GM18909 (cell line): ENCODE data around the gene PHF2.

ENCODE experiments used
- ATAC-seq: cut with Tn5 transposase; IDR thresholded peaks from one replicate; pipeline ENCODE4 v1.9.1; 2021; ENCODE audit warnings: mild to moderate bottlenecking; ENCODE audit not compliant: unreplicated experiment, poor library complexity

The PHF2 gene

GRCh38 chr9:93686127-93686879 is 109.9 kb downstream of the PHF2 start:
- ATAC-seq: no peak

DNA sequence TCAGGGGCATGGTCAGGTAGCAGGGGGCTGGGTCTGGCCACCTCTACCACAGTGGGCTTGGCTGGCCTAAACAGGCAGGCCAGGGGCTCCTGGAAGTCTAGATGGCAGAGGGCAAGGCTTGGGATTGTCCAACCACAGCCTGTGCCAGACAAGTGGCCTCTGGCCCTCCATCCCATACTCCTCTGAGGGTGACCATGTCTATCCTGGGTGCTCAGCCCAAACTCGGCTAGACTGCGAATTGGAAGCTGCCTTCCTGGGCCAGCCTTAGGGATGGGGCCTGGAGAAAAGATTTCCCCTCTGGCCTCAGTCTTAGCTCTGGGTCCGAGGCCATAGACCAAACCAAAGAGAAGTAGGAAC is 110.5 kb downstream of the PHF2 start:
- ATAC-seq: no peak

DNA sequence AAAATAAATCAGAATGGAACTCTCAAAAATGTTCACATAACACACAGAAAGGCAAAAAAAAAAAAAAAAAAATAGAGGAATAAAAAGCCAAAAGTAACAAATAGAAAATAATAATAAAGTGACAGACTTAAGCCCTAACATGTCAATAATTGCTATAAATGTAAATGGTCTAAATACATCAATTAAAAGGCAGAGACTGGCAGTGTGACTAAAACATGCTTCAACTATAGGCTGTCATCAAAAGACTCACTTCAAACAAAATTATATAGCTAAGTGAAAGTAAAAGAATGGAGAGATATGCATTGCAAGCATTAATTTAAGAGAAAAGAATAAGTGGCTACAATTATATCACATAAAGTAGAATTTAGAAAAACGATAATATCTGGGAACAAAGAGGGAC is 114.2 kb downstream of the PHF2 start:
- ATAC-seq: no peak

DNA sequence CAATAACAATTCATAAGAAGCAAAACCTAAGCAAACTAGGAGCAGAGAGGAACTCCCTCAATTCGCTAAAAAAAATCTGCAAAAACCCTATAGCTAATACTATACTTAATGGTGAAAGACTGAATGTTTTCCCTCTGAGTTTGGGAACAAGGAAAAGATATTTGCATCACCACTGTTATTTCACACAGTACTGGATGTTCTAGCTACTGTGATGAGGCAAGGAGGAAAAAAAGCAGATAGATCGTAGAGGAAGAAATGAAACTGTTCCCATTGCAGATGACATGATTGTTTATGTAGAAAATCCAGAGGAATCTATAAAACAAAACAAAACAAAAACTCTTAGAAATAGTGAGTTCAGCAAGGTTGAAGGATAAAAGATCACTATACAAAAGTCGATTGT is 116.7 kb downstream of the PHF2 start:
- no peak for ATAC-seq

DNA sequence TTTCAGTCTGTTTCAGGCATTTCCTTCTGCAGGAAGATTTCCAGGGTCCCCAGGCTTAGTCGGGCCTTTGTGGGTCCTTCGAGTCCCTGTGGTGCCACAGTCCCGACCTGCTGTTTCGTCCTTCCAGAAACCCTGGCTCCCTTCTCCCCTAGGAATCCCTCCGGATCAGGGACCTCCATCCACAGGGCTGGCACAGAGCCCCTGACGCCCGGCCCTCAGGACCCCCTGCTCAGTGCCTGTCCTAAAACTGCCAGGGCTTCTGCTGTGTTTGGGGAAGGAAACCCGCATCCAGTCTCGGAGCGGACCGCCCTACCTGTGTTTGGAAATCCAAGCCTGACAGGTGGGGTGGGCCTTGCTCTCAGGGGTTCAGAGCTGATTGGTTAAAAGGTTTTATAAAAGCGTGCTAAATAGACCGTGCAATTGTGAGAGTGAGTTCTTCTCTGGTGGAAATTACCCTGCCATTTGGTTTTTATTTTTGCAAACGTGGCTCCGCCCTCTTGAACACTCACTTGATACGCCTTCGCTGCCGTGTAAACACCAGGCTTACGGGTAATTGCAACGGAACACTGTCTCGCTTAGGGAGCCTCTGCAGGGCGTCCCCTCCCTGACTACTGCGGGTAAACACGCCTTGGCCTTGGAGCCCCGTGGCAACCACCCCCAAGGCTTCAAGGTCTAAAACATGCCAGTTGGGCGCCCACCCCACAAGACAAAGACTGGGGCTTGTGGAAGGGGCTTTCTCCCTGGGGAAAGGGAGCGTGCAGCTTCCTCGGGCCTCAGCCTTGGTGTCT is 121.2 kb downstream of the PHF2 start:
- no peak for ATAC-seq

GRCh38 chr9:93698140-93698908 is 121.9 kb downstream of the PHF2 start:
- ATAC-seq: no peak

DNA sequence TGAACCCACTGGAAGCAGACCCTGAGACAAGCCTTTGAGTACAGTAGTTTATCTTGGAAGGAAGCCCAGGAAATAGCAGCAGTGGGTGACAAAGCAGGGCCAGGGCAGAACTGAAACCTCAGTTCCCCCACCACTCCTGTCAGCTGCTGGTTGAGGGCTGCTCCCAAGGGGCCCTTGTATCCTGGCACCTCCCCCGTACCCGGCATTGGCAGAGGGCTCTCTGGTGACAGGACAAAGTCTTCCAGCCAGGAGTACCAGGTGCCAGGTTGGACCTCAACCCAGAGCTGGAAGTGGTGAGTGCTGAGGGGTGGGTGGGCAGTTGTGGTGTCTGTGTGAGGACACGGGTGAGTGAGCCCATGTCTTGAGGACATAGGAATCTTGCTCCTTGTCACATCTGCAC is 123.3 kb downstream of the PHF2 start:
- ATAC-seq: no peak

- ATAC-seq: no peak
Observed at GRCh38 chr9:93701494-93702218, 125.3 kb downstream of the PHF2 start.

DNA sequence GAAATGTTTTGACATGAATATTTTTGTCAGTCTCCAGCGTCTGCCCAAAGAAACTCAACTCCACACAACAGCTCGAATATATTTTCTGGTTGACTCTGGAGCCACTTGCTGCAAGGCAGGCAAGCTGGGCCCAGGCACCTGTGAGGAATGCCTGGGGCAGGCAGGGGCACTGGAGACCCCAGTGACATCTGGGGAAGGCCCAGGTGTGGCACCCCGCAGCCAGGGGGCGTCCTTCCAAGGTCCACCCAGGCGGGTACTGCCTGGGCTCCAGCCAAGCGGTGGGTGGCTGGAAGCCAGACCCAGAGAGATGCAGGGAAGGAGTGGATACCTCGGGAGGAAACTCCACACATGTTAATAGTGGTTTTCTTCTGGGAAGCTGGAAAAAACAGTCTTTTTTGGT is 125.9 kb downstream of the PHF2 start:
- ATAC-seq: no peak

GRCh38 chr9:93708289-93708986 is 132.1 kb downstream of the PHF2 start:
- no peak for ATAC-seq

DNA sequence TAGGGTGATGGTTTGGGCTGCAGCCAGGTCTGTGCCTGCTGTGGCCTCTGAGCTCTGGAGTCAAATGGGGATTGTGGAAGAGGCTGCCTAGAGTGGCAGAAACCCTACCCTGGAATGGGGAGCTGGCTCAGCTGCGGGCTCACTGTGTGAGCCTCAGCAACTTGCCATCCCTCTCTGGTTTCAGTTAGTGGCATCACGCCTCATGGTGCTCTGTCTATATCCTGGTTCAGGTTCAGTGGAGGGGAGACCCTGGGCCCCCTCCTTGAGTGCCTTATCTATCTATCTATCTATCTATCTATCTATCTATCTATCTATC is 132.6 kb downstream of the PHF2 start:
- no peak for ATAC-seq

DNA sequence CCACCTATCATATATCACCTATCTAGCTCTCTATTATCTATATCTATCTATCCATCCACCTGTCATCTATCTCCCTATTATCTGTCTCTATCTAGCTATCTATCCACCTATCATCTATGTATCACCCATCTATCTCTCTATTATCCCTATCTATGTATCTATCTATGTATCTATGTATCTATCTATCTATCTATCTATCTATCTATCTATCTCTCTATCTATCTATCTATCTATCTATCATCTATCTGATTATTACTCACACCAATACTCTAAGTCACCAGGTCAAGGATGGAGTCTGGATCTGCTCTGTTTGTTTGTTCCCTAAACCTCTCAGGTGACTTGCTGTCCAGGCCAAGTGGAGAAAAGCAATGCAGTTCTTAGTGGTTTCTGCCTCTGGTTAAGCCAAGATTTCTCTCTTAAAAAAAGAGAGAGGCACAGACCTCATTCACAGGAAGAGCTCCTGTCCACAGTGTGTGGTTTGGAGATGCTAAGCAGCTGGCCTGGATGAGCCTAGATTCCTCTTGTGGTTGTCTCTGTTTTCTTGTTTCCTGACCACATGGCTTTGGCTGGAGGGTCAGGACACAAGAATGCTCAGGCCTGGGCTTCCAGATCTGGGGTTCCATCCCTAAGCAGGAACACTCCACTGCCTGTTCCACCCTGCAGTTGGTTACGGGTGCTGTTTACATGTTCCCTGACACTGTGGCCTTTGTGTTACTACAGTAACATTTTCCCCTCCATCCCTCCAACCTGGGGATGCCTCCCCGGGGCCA is 133.4 kb downstream of the PHF2 start:
- no peak for ATAC-seq

DNA sequence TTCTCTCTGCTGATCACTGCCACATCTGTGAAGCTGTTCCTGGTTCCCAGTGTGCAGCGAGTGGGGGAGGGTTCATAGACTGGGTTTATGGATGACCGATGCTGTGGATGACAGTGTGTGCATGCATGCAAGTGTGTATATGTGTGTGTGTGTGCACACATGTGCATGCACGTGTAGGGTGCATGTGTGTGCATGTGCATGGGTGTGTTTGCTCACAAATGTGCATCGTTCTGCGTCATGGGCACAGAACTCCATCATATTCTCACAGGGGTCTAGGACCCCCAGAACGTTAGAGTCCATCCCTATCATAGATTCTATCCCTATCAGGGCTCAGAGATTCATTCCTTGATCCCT is 134.0 kb downstream of the PHF2 start:
- ATAC-seq: no peak

DNA sequence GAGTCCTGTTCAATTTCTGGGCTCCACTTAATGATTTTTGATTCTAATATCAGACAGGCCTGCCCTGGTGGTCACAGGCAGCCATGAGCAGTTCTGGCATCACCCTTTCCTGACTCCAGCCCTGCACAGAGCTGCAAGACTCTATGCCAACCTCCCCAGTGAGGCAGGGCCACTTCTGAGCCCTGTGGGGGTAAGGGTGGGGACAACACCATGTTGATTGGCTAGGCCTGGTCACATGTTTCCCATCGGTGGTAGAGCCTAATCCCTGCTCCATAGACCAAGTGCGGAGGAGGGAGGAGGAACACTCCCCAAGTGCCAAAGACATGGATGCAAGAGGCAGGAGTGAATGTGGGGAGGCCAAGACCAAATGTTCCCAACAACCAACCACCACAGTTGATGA is 134.6 kb downstream of the PHF2 start:
- no peak for ATAC-seq

DNA sequence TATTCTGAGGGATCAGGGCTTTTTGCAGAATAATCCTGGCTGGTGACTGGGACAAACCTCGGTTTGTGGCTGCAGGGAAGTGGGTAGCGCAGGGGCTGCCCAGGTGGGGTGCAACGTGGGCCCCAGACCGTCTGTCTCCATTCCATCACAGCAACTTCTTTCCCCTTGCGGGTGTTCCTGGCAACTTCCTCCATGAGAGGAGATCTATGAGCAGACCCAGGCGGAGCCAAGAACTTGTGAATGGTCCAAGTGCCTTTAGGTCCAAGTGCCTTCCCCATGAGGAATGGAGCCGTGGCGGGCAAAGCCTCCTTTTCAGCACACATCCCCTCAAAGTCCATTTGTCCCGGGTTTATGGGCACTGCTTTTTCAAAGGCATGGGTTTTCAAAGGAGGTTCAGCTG is 136.5 kb downstream of the PHF2 start:
- no peak for ATAC-seq

DNA sequence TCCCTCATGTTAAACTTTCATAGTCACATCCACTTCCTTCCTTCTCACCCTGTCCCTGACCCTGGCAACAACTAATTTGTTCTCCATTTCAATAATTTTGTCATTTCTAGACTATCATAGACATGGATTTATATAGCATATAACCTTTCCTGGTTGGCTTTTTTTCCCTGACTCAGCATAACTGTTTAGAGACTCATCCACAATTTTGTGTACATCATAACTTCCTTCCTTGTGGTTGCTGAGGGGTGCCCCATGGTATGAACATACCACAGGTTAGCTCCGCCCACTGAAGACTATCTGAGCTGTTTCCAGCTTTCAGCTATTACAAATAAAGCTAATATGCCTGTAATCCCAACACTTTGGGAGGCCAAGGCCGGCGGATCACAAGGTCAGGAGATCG is 137.3 kb downstream of the PHF2 start:
- ATAC-seq: no peak

DNA sequence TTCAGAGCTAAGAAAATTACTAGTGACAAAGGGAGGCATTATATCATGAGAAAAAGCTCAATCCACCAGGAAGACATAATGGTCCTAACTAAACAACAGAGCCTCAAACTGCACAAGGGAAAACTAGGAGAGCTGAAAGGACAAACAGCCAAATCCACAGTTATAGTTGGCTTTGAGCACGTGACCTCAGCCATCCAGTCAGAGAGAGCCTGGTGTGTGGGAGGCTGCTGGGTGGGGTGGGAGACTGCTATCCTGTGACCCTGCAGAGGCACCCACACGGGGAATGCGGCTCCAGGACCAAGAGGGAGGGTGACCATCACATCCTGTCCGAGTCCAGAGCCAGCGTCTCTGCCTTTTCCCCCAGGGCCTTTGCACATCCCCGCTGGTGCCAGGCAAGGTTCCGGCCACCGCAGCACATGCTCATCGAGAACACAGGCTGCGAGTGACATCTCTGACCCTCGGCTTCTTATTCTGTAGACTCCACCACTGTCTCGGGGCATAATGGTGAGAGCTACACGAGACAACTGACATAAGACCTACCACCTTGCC is 145.1 kb downstream of the PHF2 start:
- ATAC-seq: no peak

DNA sequence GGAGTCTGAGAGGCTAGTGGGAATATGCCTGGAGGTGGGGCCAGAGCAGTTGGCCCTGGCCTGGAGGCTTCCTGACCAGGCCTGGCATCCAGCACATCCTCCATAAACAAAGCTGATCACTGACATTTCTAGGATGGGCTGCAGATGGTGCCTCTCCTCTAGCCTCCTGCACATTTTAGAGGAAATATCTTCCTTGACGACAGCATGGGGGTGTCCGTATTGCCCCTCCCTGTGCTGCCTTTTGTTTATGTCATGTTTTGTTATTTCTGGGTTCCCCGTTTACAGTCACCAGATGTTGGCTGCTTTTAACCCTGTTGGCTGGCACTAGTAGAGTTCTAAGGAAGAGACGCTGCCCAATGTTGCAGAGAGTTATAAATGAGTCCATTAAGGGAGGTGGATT is 148.5 kb downstream of the PHF2 start:
- ATAC-seq: no peak

GRCh38 chr9:93725382-93725781 is 149.0 kb downstream of the PHF2 start:
- ATAC-seq: no peak
